Ishikawa (cell line): ENCODE measurements around the gene DCUN1D5.

ENCODE experiments used
- CEBPB ChIP-seq: IDR thresholded peaks from 2 replicates; pipeline ENCODE4 v1.6.1; 2012
- CREB1 ChIP-seq: IDR thresholded peaks from 2 replicates; pipeline ENCODE4 v1.6.1; 2012; ENCODE audit warnings: low read depth
- EGR1 ChIP-seq: IDR thresholded peaks from 2 replicates; pipeline ENCODE4 v1.6.1; 2012
- EP300 ChIP-seq: IDR thresholded peaks from 2 replicates; pipeline ENCODE4 v1.6.1; 2012; ENCODE audit warnings: borderline replicate concordance
- FOXM1 ChIP-seq: IDR thresholded peaks from 2 replicates; pipeline ENCODE4 v1.6.1; 2012; ENCODE audit warnings: low read depth, borderline replicate concordance
- MAX ChIP-seq: IDR thresholded peaks from 2 replicates; pipeline ENCODE4 v1.6.1; 2012
- NFIC ChIP-seq: IDR thresholded peaks from 2 replicates; pipeline ENCODE4 v1.6.1; 2012
- RAD21 ChIP-seq: IDR thresholded peaks from 2 replicates; pipeline ENCODE4 v1.6.1; 2012; ENCODE audit warnings: low read depth
- REST ChIP-seq: IDR thresholded peaks from 2 replicates; pipeline ENCODE4 v1.6.1; 2012; ENCODE audit warnings: low read depth, mild to moderate bottlenecking
- TAF1 ChIP-seq: IDR thresholded peaks from 2 replicates; pipeline ENCODE4 v1.6.1; 2012; ENCODE audit warnings: low read depth, mild to moderate bottlenecking
- TCF12 ChIP-seq: IDR thresholded peaks from 2 replicates; pipeline ENCODE4 v1.6.1; 2012; ENCODE audit warnings: low read depth
- TEAD4 ChIP-seq: IDR thresholded peaks from 2 replicates; pipeline ENCODE4 v1.6.1; 2012
- USF1 ChIP-seq: IDR thresholded peaks from 2 replicates; pipeline ENCODE4 v1.6.1; 2012
- YY1 ChIP-seq: IDR thresholded peaks from 2 replicates; pipeline ENCODE4 v1.6.1; 2012; ENCODE audit warnings: low read depth
- ZBTB7A ChIP-seq: IDR thresholded peaks from 2 replicates; pipeline ENCODE4 v1.6.1; 2012; ENCODE audit warnings: low read depth

The DCUN1D5 gene

GRCh38 chr11:103043826-103044678, 47.9 kb downstream of the DCUN1D5 start:
- TF ChIP-seq USF1: no peak
- no peak for TF ChIP-seq ZBTB7A
- no peak for TF ChIP-seq CEBPB

- TF ChIP-seq ZBTB7A: no peak
- TF ChIP-seq EGR1: no peak
- TF ChIP-seq FOXM1: no peak
- TF ChIP-seq CEBPB: no peak
- no peak for TF ChIP-seq MAX
- TF ChIP-seq USF1: no peak
- no peak for TF ChIP-seq YY1
- TF ChIP-seq NFIC: no peak
- TF ChIP-seq CREB1: no peak
- no peak for TF ChIP-seq REST
- no peak for TF ChIP-seq RAD21
- TF ChIP-seq TAF1: no peak
- TF ChIP-seq TCF12: no peak
- TF ChIP-seq TEAD4: no peak
- no peak for TF ChIP-seq EP300
Measured at GRCh38 chr11:103042161-103042560, 49.8 kb downstream of the DCUN1D5 start.

- TF ChIP-seq RAD21: peak; percentile 52
- TF ChIP-seq TAF1: no peak
- TF ChIP-seq MAX: no peak
- no peak for TF ChIP-seq ZBTB7A
Measured at GRCh38 chr11:103035791-103036434, 56.0 kb downstream of the DCUN1D5 start.

- TF ChIP-seq RAD21: no peak
- TF ChIP-seq EP300: no peak
- TF ChIP-seq EGR1: no peak
- TF ChIP-seq TCF12: no peak
- no peak for TF ChIP-seq TEAD4
- TF ChIP-seq CEBPB: no peak
- no peak for TF ChIP-seq ZBTB7A
- TF ChIP-seq YY1: no peak
- no peak for TF ChIP-seq CREB1
- no peak for TF ChIP-seq FOXM1
- no peak for TF ChIP-seq MAX
- TF ChIP-seq USF1: no peak
- TF ChIP-seq REST: no peak
- TF ChIP-seq NFIC: no peak
- TF ChIP-seq TAF1: no peak
Measured at GRCh38 chr11:103035216-103035615, 56.7 kb downstream of the DCUN1D5 start.

- TF ChIP-seq YY1: no peak
- TF ChIP-seq CREB1: no peak
- no peak for TF ChIP-seq EGR1
- no peak for TF ChIP-seq USF1
- TF ChIP-seq TEAD4: no peak
- no peak for TF ChIP-seq RAD21
- TF ChIP-seq TAF1: no peak
- TF ChIP-seq FOXM1: no peak
- no peak for TF ChIP-seq EP300
- TF ChIP-seq CEBPB: no peak
- TF ChIP-seq NFIC: no peak
- TF ChIP-seq TCF12: no peak
Measured at GRCh38 chr11:103031834-103032233, 60.1 kb downstream of the DCUN1D5 start.
